A673 (cell line): Measurements from ENCODE around the gene STAT6. TPM values are rescaled to one million over a fixed set of nuclear protein-coding genes. Genes with fewer than 3 reads are reported as not detected.

Source experiments
- BruUV-seq: library from RNA; stranded (reverse); fragments of 400-500 nt; replicated peaks from 2 replicates; lab custom pipeline; 2021; lab: Mats Ljungman, UMichigan
- CTCF ChIA-PET: fragments of 300-600 bp; sonication (Branson Sonifier 250); formaldehyde crosslinking; loops from one replicate; lab custom pipeline; 2022; ENCODE audit warnings: antibody characterized with exemption; lab: Charles Lee
- POLR2A ChIA-PET: fragments of 300-600 bp; sonication (Branson Sonifier 250); formaldehyde crosslinking; loops from one replicate; lab custom pipeline; 2022; ENCODE audit warnings: antibody characterized with exemption; ENCODE audit not compliant: low non-redundant PET; lab: Charles Lee
- DNase-seq: peaks from one replicate; pipeline ENCODE4 v3.0.0-alpha.2; 2015; ENCODE audit warnings: low spot score
- H3K27ac ChIP-seq: fragments of 200-600 bp; sonication (generic); 2 replicates; pipeline ENCODE4 v1.5.1; 2016; ENCODE audit warnings: mixed run types, low read depth, mild to moderate bottlenecking, mixed read lengths, antibody characterized with exemption, low read length; ENCODE audit not compliant: poor library complexity, severe bottlenecking
- H3K27me3 ChIP-seq: fragments of 200-600 bp; sonication (generic); replicated peaks from 2 replicates; pipeline ENCODE4 v1.6.1; 2017; ENCODE audit warnings: mixed run types, low read depth, mild to moderate bottlenecking, mixed read lengths, antibody characterized with exemption, low read length; ENCODE audit not compliant: insufficient read depth, poor library complexity
- H3K36me3 ChIP-seq: fragments of 200-600 bp; sonication (generic); 2 replicates; pipeline ENCODE4 v1.6.1; 2016; ENCODE audit warnings: mixed run types, mild to moderate bottlenecking, mixed read lengths, antibody characterized with exemption, low read length; ENCODE audit not compliant: insufficient read depth, poor library complexity, severe bottlenecking
- H3K4me1 ChIP-seq: fragments of 200-600 bp; sonication (generic); 2 replicates; pipeline ENCODE4 v1.6.1; 2017; ENCODE audit warnings: mixed run types, mild to moderate bottlenecking, mixed read lengths, antibody characterized with exemption, low read length; ENCODE audit not compliant: insufficient read depth, poor library complexity, severe bottlenecking
- H3K4me3 ChIP-seq: fragments of 200-600 bp; sonication (generic); 2 replicates; pipeline ENCODE4 v1.5.1; 2016; ENCODE audit warnings: low read depth, mixed run types, mild to moderate bottlenecking, mixed read lengths, low read length; ENCODE audit not compliant: poor library complexity, severe bottlenecking
- H3K9me3 ChIP-seq: fragments of 200-600 bp; sonication (generic); 2 replicates; pipeline ENCODE4 v1.6.1; 2016; ENCODE audit warnings: mixed run types, low read depth, mild to moderate bottlenecking, mixed read lengths, antibody characterized with exemption, low read length; ENCODE audit not compliant: poor library complexity, severe bottlenecking
- EZH2 ChIP-seq: fragments of 200-600 bp; sonication (generic); IDR thresholded peaks from 2 replicates; pipeline ENCODE4 v1.6.1; 2017; ENCODE audit warnings: borderline replicate concordance, low read depth, mild to moderate bottlenecking, mixed read lengths, antibody characterized with exemption, low read length; ENCODE audit not compliant: poor library complexity, severe bottlenecking
- intact Hi-C: fragments of 100-400 bp; cut with micrococcal nuclease; formaldehyde crosslinking; loops from one replicate; pipeline ENCODE4 v1.10.0; 2022; ENCODE audit not compliant: unreplicated experiment
- total RNA-seq: library from RNA; stranded (reverse); gene quantifications from 2 replicates; pipeline ENCODE4 v1.2.3, GENCODE V29; 2021
- TF ChIP-seq, protein P1 (sequence below): fragments of 300-800, 200-600 bp; sonication (generic); conservative IDR thresholded peaks from 2 replicates; pipeline ENCODE4 v1.5.1; 2017; ENCODE audit warnings: low read depth, mild to moderate bottlenecking, antibody characterized with exemption, low read length, moderate library complexity, mixed read lengths

The STAT6 gene
- total RNA-seq, 1 experiment from 2014 or later: 111 TPM

DNA sequence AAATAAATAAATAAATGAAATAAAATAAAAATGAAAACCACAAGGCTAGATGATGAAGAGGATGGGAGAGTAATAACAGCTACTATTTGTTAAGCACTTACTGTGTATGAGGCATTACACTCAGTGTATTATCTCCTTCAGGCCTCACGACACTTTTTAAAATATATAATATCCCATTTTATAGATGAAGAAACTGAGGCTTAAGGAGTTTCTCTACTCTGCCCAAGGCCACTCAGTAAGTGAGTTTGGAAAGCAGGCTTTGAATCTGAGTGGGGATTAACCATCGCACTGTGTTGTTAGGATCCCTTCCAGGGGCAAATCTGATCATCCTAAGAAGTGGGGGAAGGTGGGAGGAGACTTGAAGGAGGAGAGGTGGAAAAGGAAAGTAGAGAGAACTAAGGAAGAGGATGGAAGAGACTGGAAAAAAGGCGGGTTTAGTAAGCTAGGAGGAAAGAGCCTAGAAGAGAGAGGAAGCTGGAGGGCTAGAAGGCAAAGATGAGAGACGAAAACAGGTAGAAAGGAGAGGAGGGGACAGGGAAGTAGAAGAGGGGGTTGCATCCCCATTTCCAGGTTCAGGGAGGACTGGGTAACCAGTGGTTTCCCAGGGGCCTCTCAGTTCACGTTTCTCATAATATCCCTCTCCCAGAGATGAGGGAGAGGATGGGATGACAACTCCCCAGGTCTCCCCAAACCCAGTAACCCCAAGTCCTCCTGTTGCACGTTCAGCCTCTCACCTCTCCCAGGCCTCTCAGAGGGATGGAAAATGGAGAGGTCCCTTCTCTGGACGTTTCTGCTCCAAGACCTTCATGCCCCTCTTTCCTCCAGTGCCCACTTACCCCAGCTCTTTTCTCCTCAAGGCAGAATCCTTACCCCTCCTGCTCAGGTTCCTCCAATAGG is 1.7 kb downstream of the STAT6 start:
- ChIA-PET POLR2A (no interaction called here), CTCF (interaction anchor here (3.5 kb wide), 1 partner anchor 41 kb away, joined by 87 read pairs; no protein-coding TSS in a partner anchor)
- intact Hi-C loops: loop anchor here (2.0 to 5.0 kb wide), 3 partner anchors 15 to 597 kb away; no protein-coding TSS in a partner anchor
- H3K36me3 ChIP-seq: peaks cover 25% of the 10 kb centered on the region
- H3K27ac ChIP-seq: peak overlapping the region; percentile 90
- H3K4me1 ChIP-seq: peaks cover 22% of the 10 kb centered on the region
- BruUV-seq: no TSS peak
- TF ChIP-seq EZH2: no peak
- TF ChIP-seq, protein P1, sequence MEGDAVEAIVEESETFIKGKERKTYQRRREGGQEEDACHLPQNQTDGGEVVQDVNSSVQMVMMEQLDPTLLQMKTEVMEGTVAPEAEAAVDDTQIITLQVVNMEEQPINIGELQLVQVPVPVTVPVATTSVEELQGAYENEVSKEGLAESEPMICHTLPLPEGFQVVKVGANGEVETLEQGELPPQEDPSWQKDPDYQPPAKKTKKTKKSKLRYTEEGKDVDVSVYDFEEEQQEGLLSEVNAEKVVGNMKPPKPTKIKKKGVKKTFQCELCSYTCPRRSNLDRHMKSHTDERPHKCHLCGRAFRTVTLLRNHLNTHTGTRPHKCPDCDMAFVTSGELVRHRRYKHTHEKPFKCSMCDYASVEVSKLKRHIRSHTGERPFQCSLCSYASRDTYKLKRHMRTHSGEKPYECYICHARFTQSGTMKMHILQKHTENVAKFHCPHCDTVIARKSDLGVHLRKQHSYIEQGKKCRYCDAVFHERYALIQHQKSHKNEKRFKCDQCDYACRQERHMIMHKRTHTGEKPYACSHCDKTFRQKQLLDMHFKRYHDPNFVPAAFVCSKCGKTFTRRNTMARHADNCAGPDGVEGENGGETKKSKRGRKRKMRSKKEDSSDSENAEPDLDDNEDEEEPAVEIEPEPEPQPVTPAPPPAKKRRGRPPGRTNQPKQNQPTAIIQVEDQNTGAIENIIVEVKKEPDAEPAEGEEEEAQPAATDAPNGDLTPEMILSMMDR: no peak
- H3K27me3 ChIP-seq: no peaks in the 10 kb centered on the region
- no peaks in the 10 kb centered on the region for H3K9me3 ChIP-seq
- H3K4me3 ChIP-seq: peak overlapping the region; percentile 51
- DNase-seq: no peak

DNA sequence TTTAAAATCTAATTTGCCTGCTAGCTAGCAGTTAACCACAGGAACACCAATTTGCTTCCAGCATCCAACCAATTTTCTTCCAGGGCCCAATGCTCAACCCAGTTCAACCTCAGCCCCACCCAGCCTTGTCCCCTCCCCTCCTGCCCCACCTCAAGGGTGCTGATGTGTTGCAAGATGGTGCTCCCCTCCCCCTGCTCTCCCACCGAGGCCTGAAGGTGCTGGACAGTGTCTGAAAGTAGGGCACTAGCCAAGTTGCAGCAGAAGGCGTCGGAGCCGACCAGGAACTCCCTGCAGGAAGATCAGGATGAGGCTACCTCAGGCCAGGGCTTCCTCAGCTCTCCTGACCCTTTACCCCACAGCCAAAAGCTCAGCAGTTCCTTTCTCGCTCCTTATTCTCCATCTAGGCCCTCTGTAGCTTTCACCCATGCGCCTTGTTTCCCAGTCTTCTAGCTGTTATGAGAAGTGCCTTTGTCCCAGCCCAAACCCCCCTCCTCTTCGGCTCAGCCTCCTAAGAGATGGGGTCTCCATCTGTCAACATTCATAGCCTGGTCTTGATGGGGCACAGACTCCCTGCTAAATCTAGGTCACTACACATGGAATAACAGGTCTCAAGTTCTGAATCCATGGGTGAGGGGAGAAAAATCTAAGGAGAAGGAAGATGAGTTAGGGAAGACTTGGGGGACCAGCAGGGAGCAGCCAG is 3.6 kb downstream of the STAT6 start:
- no peak for TF ChIP-seq EZH2
- TF ChIP-seq, protein P1: no peak

DNA sequence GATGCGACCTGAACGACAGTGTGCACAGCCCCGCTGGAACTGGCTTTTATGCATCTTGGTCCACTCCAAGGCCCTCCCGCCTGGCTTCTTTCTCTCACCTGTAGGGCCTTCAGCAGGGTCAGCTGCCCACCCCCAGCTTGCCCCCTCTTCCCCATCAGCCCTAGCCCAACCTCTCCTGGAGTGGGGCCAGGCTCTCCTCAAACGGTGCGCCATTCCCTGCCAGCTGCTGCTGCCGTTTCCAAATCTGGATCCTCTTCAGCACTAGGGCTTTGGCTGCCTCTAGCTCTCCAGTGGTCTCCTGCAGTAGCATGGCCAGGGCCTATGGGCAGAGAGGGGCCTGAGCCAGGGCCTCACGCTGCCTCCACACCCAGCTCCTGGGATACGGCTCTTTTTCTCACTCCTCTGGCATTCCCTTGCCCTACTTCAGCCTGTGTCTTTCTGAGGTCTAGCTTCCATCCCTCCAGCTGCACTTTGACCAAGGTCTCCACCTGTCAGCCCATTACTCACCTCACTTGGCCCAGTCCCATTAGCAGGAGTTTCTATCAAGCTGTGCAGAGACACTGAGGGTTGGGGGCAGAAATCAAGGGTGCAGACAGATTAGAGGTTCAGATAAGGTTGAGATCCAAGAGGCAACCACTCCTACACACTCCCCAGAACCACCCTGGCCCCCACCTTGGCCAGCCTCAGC is 5.0 kb downstream of the STAT6 start:
- Histone ChIP-seq H3K27ac (no peak overlapping the region), H3K36me3 (peaks cover 32% of the 10 kb centered on the region), H3K9me3 (no peaks in the 10 kb centered on the region), H3K27me3 (no peaks in the 10 kb centered on the region), H3K4me1 (peaks cover 14% of the 10 kb centered on the region), H3K4me3 (no peak overlapping the region)
- intact Hi-C loops: no loop called here
- ChIA-PET CTCF (no interaction called here), POLR2A (no interaction called here)
- no TSS peak for BruUV-seq
- TF ChIP-seq EZH2: no peak
- TF ChIP-seq, protein P1: no peak
- no peak for DNase-seq

More for the DNA sequence above, 3.6 kb downstream of the STAT6 start:
- H3K4me3 ChIP-seq: no peak overlapping the region
- no peaks in the 10 kb centered on the region for H3K9me3 ChIP-seq
- ChIA-PET CTCF (no interaction called here), POLR2A (no interaction called here)
- no peak for DNase-seq
- peaks cover 20% of the 10 kb centered on the region for H3K4me1 ChIP-seq
- peaks cover 25% of the 10 kb centered on the region for H3K36me3 ChIP-seq
- no peaks in the 10 kb centered on the region for H3K27me3 ChIP-seq
- intact Hi-C loops: no loop called here
- no peak overlapping the region for H3K27ac ChIP-seq
- BruUV-seq: no TSS peak
